Measurements from ENCODE around the gene COMMD7. TPM values are rescaled to one million over a fixed set of nuclear protein-coding genes. Genes with fewer than 3 reads are reported as not detected.

COMMD7 gene
- total RNA-seq, 2 experiments from 2014 or later = 20.5 to 22.2 TPM

DNA sequence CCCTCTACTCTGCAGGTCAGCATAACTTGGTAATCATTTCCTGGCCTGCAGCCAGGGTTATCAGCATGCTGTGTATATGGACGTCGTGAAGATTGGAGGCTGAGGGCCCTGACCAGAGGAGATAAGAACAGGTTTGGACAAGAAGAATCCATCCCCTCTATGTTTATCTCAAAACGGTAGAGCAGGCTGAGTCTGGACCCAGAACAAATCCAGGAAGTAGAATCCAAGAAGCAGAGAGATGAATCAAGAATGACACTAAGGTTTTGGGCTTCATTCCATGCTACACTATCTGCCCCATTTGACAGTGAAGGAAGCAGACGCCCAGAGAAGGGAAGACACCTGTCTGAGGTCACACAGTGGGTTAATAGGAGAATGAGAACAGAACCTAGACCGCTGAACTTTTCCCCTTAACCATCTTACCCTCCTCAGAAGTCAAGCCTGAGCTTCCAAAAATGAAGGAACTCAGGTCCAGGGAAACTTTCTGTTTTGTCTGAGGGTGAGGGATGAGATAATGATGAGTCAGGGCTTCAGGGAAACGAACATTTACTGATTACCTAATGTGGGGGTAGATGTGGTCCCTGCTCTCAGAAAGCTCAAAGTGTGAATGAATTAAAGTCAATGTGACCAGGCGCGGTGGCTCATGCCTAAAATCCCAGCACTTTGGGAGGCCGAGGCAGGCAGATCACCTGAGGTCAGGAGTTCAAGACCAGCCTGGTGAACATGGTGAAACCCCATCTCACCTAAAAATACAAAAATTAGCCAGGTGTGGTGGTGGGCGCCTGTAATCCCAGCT is 9.4 kb upstream of the COMMD7 start:
- no peak overlapping the region for H3K4me2 ChIP-seq (ENCODE audit: low read length)
- H3K36me3 ChIP-seq (ENCODE audit: insufficient read depth, low read length) = no peaks in the 10 kb centered on the region
- H3K4me1 ChIP-seq (ENCODE audit: insufficient read depth, low read length, poor library complexity, severe bottlenecking) = no peaks in the 10 kb centered on the region
- H3K9me3 ChIP-seq (ENCODE audit: low read length) = no peaks in the 10 kb centered on the region
- no peaks in the 10 kb centered on the region for H3K9me2 ChIP-seq (ENCODE audit: insufficient read depth, low read length)
- H3K4me3 ChIP-seq (ENCODE audit: low read depth, low read length, poor library complexity, severe bottlenecking) = no peak overlapping the region
- H3K79me2 ChIP-seq (ENCODE audit: insufficient read depth, low read depth, low read length) = no peaks in the 10 kb centered on the region
- ChIA-PET POLR2A (interaction anchor here (0.5 to 1.1 kb wide), 2 partner anchors 11 to 41 kb away, joined by 3 to 7 read pairs; no protein-coding TSS in a partner anchor), CTCF (ENCODE audit: unreplicated experiment) (no interaction called here)
- BruUV-seq (replicated peaks) = no TSS peak
- H4K20me1 ChIP-seq (ENCODE audit: insufficient read depth, low read length) = no peaks in the 10 kb centered on the region
- intact Hi-C loops (cut with micrococcal nuclease; ENCODE audit: unreplicated experiment) = no loop called here
- H3K27ac ChIP-seq (ENCODE audit: low read depth, low read length, poor library complexity, severe bottlenecking) = no peak overlapping the region
- no peak for DNase-seq (ENCODE audit: low spot score)
- TF ChIP-seq CTCF (conservative IDR thresholded peaks at IDR 0.05; ENCODE audit: low read length) (no peak), EZH2phosphoT487 (IDR thresholded peaks at IDR 0.05; ENCODE audit: borderline replicate concordance, low read depth, low read length) (no peak)
- H2AFZ ChIP-seq (ENCODE audit: low read length) = 0 out of 2 replicates have a peak overlapping the region, but pooled peaks have one; percentile 6

GRCh38 chr20:32751702-32752457 is 8.6 kb upstream of the COMMD7 start:
- no peak overlapping the region for H3K4me3 ChIP-seq (ENCODE audit: low read depth, low read length, poor library complexity, severe bottlenecking)
- TF ChIP-seq EZH2phosphoT487 (IDR thresholded peaks at IDR 0.05; ENCODE audit: borderline replicate concordance, low read depth, low read length) (no peak), CTCF (conservative IDR thresholded peaks at IDR 0.05; ENCODE audit: low read length) (no peak)
- H4K20me1 ChIP-seq (ENCODE audit: insufficient read depth, low read length) = no peaks in the 10 kb centered on the region
- H3K4me2 ChIP-seq (ENCODE audit: low read length) = no peak overlapping the region
- no peak for DNase-seq (ENCODE audit: low spot score)
- BruUV-seq (replicated peaks) = no TSS peak
- CTCF ChIA-PET (ENCODE audit: unreplicated experiment) = no interaction called here
- no peaks in the 10 kb centered on the region for H3K9me3 ChIP-seq (ENCODE audit: low read length)
- H3K79me2 ChIP-seq (ENCODE audit: insufficient read depth, low read depth, low read length) = no peaks in the 10 kb centered on the region
- H3K4me1 ChIP-seq (ENCODE audit: insufficient read depth, low read length, poor library complexity, severe bottlenecking) = no peaks in the 10 kb centered on the region
- POLR2A ChIA-PET = no interaction called here
- H3K27ac ChIP-seq (ENCODE audit: low read depth, low read length, poor library complexity, severe bottlenecking) = no peak overlapping the region
- no peaks in the 10 kb centered on the region for H3K36me3 ChIP-seq (ENCODE audit: insufficient read depth, low read length)
- intact Hi-C loops (cut with micrococcal nuclease; ENCODE audit: unreplicated experiment) = no loop called here
- no peaks in the 10 kb centered on the region for H3K9me2 ChIP-seq (ENCODE audit: insufficient read depth, low read length)
- H2AFZ ChIP-seq (ENCODE audit: low read length) = no peak overlapping the region

- CTCF ChIA-PET (ENCODE audit: unreplicated experiment) = no interaction called here
Measured at GRCh38 chr20:32751293-32751692, 8.0 kb upstream of the COMMD7 start.

More at GRCh38 chr20:32751293-32751692, 8.0 kb upstream of the COMMD7 start:
- no peak for DNase-seq (ENCODE audit: low spot score)
- Histone ChIP-seq H3K4me3 (ENCODE audit: low read depth, low read length, poor library complexity, severe bottlenecking) (no peak overlapping the region), H3K27ac (ENCODE audit: low read depth, low read length, poor library complexity, severe bottlenecking) (no peak overlapping the region), H3K79me2 (ENCODE audit: insufficient read depth, low read depth, low read length) (no peaks in the 10 kb centered on the region), H3K9me3 (ENCODE audit: low read length) (no peaks in the 10 kb centered on the region), H3K4me2 (ENCODE audit: low read length) (no peak overlapping the region), H3K9me2 (ENCODE audit: insufficient read depth, low read length) (no peaks in the 10 kb centered on the region), H4K20me1 (ENCODE audit: insufficient read depth, low read length) (no peaks in the 10 kb centered on the region), H2AFZ (ENCODE audit: low read length) (no peak overlapping the region), H3K4me1 (ENCODE audit: insufficient read depth, low read length, poor library complexity, severe bottlenecking) (peaks cover 2% of the 10 kb centered on the region), H3K36me3 (ENCODE audit: insufficient read depth, low read length) (no peaks in the 10 kb centered on the region)
- TF ChIP-seq CTCF (conservative IDR thresholded peaks at IDR 0.05; ENCODE audit: low read length) (no peak), EZH2phosphoT487 (IDR thresholded peaks at IDR 0.05; ENCODE audit: borderline replicate concordance, low read depth, low read length) (no peak)
- no TSS peak for BruUV-seq (replicated peaks)
- POLR2A ChIA-PET = no interaction called here
- intact Hi-C loops (cut with micrococcal nuclease; ENCODE audit: unreplicated experiment) = no loop called here
